Activated naive CD8-positive, alpha-beta T cell treated with anti-CD3 and anti-CD28 coated beads, Interleukin-2, amount 50 U/mL, for 16 hours (primary cell): ENCODE results near the gene UBE2G2.

Experiments
- DNase-seq: peaks from one replicate; pipeline ENCODE4 v3.0.0-alpha.2; 2020; ENCODE audit warnings: low read depth, low spot score

Gene UBE2G2

DNA sequence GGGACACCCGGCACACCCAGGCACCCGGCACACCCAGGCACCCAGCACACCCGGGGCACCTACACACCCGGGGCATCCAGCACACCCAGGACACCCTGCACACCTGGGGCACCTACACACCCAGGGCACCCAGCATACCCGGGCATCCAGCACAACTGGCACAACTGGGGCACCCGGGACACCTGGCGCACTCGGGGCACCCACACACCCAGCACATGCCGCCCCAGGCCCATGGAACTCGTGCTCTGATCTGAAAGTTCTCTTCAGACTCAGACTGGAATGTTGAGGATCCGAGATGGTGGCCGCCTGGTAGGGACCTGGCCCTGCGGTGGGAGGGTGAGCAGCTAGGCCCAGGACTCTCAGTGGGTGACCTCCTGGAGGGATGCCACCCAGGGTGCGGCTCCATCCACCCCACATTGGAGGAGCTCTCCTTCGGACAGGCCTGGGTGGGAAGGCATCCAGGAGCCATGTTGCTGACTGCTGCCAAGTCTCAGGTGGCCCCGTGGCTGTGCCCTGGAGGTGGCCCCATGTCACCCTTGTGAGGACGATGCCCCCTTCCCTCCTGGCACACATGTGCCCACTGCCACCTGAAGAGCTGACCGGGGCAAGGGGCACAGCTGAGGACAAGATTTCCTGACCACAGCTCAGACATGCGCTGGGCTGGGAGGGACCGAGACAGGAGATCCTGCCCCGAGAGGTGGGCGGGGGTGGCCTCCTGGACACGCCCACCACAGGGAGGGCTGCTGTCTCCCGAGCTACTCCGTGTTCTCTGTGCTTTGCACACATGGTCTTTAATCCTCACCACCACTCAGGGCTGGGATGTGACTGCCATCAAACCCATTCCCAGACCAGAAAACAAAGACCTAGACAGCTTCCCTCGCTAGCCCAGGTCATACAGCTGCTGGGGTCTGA, 37.0 kb downstream of the UBE2G2 start:
- no peak for DNase-seq

DNA sequence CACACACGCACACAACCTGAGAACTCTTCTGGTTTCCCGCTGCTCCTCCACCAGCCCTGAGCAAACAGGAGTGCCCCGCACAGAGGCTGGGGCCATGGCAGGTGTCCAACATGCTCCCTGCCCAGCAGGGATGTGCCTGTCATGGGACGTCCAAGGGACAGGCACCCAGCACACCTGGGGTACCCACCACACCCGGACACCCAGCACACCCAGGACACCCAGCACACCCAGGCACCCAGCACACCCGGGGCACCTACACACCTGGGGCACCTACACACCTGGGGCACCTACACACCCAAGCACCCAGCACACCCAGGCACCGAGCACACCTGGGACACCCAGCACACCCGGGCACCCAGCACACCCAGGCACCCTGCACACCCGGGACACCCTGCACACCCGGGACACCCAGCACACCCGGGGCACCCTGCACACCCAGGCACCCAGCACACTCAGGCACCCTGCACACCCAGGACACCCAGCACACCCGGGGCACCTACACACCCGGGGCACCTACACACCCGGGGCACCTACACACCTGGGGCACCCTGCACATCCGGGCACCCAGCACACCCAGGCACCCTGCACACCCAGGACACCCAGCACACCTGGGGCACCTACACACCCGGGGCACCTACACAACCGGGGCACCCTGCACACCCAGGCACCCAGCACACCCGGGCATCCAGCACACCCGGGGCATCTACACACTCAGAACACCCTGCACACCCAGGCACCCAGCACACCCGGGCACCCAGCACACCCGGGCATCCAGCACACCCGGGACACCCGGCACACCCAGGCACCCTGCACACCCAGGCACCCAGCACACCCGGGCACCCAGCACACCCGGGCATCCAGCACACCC, 37.9 kb downstream of the UBE2G2 start:
- DNase-seq: no peak

GRCh38 chr21:44763050-44763378, 38.6 kb downstream of the UBE2G2 start:
- DNase-seq: no peak

GRCh38 chr21:44762221-44763049, 39.2 kb downstream of the UBE2G2 start:
- DNase-seq: no peak

DNA sequence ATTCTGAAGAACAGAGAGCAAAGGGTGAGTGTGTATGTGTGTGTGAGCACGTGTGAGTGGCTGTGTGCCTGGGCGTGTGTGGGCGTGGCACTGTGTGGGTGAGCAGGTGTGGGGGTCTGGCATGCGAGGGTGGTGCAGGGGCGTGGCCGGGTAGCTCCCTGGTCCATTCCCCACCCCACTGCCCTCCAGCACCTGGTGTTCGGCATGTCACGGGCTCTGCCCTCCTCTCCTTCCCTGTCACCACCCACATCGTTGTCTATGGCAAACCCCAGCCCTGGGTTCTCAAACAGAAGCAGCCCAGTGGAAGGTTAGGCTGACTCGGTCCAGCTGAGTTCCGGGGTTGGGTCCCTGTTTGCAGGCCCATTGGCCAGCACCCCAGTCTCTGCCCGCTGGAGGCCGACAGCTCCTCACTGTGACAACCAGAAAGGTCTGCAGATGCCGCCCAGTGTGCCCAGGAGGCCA, 39.8 kb downstream of the UBE2G2 start:
- DNase-seq: no peak

- no peak for DNase-seq
These were observed 40.5 kb downstream of the UBE2G2 start for GRCh38 chr21:44761011-44761729.

- DNase-seq: no peak
These were observed 41.2 kb downstream of the UBE2G2 start for GRCh38 chr21:44760376-44760775.

DNA sequence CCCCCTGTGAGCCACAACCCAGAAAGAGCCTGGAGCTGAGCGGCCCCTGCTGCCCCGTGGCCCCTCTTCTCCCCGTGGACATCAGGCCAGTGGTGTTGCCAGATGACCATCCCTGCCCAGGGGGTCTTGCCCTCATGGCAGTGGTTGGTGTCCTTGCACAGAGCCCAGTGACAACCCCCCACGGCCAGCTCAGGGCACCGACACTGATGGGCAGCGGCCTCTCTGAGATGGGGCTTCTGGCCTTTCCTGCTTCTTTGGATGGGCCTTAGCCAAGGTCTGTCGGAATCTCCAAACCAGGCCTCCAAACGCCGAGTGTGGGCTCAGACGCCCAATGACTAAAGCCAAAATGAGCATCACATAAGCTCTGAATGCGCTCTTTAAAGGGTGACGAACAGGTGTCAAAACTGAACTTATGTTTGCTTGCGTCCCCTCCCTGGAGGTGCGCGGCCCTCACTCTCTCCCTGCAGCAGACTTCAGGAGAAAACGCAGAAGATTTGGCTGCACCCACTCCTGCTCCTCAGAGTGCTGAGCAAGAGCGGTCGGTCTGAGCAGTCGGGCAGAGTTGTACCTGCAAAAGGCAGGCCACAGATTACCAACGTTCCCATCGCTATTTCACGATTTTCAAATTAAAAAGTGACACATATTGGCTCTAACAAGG, 41.9 kb downstream of the UBE2G2 start:
- DNase-seq: no peak

GRCh38 chr21:44758781-44759627, 42.6 kb downstream of the UBE2G2 start:
- DNase-seq: no peak

GRCh38 chr21:44758141-44758561, 43.5 kb downstream of the UBE2G2 start:
- no peak for DNase-seq

DNA sequence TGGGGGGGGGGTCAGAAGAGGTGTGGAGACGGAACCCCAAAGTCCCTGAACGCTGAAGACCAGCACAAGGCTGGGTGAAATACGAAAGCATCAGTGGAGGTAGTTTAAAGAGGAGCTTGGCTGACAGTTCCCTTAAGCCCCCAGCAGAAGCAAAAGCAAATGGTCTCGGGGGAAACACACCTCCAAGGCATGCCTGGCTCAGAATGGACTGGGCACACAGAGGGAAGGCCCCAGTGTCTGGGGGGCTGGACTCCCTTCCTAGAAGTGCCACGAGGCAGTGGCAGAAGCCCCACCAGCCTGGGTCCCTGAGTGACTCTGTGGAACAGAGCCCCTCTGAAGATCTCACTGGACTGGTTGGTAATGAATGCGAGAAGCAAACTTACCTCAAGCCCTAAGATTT, 43.9 kb downstream of the UBE2G2 start:
- no peak for DNase-seq

- DNase-seq: no peak
These were observed 45.0 kb downstream of the UBE2G2 start for GRCh38 chr21:44756423-44757185.

- no peak for DNase-seq
These were observed 46.4 kb downstream of the UBE2G2 start for GRCh38 chr21:44755227-44755626.

DNA sequence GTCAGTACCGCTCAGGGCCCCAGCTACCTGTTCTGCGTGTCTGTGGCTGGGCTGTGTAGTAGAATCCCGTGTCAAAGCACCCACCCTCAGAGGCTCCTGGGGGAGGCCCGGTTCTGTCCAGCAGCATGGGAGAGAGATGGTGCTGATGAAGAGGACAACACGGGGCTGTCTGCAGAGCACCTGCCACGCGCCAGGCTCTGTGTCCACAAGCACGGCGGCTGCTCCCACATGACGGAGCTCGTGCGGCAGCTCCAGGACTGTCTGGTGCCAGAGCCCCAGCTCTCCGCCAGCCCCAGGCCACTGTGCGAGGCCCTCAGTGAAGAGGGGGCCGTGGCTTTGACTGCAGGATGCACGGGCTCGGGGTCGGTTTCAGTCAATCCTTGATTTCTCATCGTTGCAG, 48.3 kb downstream of the UBE2G2 start:
- no peak for DNase-seq

- DNase-seq: no peak
These were observed 48.9 kb downstream of the UBE2G2 start for GRCh38 chr21:44752671-44753235.

DNA sequence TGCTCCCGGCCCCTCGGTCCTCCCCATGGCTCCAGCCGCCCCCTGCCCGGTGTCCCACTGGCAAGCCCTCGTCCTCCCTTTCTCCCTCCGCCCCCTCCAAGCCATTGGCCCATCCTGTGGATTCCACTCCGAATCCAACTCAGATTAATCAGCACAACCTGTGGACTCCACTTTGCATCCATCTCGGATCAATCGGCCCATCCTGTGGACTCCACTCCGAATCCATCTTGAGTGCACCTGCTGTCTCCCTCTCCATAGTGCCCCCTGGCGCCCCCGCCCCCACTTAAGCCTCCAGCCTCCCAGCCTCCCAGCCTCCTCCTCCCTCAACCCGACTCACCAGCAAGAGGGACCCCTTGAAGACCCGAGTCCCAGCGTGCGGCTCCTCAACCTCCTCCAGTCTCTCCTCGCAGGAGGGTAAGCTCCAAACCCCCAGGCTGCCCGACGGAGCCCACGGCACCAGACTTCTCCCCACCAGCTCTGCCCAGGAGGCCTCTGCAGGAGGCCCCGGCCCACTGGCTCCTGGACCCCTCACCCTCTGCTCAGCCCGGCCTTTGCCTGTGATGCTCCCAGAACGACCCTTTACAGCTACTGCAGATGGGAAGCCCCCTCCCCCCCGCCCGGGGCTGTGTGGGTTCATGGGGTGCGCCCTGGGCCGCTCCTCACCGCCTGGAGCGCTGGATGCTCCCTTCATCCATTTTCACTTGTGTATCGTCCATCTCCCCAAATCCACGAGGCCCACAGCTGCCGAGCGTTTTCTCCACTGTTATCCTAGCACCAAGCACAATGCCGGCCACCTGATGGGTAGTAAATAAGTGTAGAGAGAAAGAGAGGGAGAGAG, 49.6 kb downstream of the UBE2G2 start:
- DNase-seq: no peak

DNA sequence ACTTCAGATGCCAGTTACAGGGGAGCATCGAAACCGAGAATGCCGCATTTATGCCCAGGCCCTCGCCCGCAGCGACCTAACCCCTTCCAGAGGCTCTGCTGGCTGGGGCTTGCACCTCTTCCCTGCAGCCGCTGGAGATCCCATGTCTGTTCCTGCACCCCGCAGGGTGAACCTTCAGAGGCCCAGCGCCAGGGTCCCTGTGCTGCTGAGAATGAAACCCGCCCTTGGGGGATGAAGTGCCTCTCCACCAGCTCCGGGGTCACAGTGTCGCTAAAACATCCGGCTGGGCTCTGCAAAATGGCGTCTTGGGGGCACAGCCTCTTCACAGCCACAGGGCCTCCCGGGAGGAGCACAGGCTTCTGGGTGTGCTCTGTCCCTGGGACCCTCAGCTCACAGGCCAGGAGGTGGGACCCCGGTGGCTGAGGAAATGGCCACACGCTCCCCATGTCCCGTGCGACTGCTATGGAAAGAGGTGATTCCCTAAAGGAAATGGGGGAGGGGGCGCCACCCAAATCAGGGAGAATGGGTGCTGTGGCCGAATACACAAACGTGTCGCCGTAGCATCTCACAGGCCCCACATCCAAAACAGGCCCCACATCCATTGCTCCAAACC, 50.3 kb downstream of the UBE2G2 start:
- DNase-seq: no peak
